ENCODE data around the gene TEX10.

The TEX10 gene

GRCh38 chr9:100290714-100291113 is 62.0 kb downstream of the TEX10 start:
- H3K4me3 ChIP-seq (ENCODE audit: low read depth, low read length), result no peak overlapping the region
- CTCF ChIA-PET, result interaction anchor here (1.6 kb wide), 2 partner anchors 10 to 305 kb away, joined by 4 to 5 read pairs; no protein-coding TSS in a partner anchor
- DNase-seq (ENCODE audit: low read depth, low spot score), result no peak
- POLR2A ChIA-PET, result no interaction called here
- TF ChIP-seq CTCF (IDR thresholded peaks at IDR 0.05; ENCODE audit: insufficient read depth, low read length, missing control alignments), result no peak

- TF ChIP-seq CTCF (IDR thresholded peaks at IDR 0.05; ENCODE audit: insufficient read depth, low read length, missing control alignments), result no peak
- DNase-seq (ENCODE audit: low read depth, low spot score), result no peak
- CTCF ChIA-PET, result no interaction called here
- H3K4me3 ChIP-seq (ENCODE audit: low read depth, low read length), result no peak overlapping the region
- POLR2A ChIA-PET, result no interaction called here
Measured at GRCh38 chr9:100287186-100287585, 65.6 kb downstream of the TEX10 start.

GRCh38 chr9:100286257-100286656 is 66.5 kb downstream of the TEX10 start:
- ChIA-PET CTCF (interaction anchor here (0.8 to 1.5 kb wide), 2 partner anchors 11 to 39 kb away, joined by 3 read pairs; no protein-coding TSS in a partner anchor), POLR2A (no interaction called here)
- H3K4me3 ChIP-seq (ENCODE audit: low read depth, low read length), result no peak overlapping the region
- no peak for TF ChIP-seq CTCF (IDR thresholded peaks at IDR 0.05; ENCODE audit: insufficient read depth, low read length, missing control alignments)
- no peak for DNase-seq (ENCODE audit: low read depth, low spot score)

- DNase-seq (ENCODE audit: low read depth, low spot score), result no peak
- ChIA-PET POLR2A (no interaction called here), CTCF (interaction anchor here (0.6 to 1.5 kb wide), 4 partner anchors 12 to 259 kb away, joined by 3 read pairs; no protein-coding TSS in a partner anchor)
- no peak overlapping the region for H3K4me3 ChIP-seq (ENCODE audit: low read depth, low read length)
- no peak for TF ChIP-seq CTCF (IDR thresholded peaks at IDR 0.05; ENCODE audit: insufficient read depth, low read length, missing control alignments)
Measured at GRCh38 chr9:100285601-100286000, 67.1 kb downstream of the TEX10 start.

- no peak for TF ChIP-seq CTCF (IDR thresholded peaks at IDR 0.05; ENCODE audit: insufficient read depth, low read length, missing control alignments)
- H3K4me3 ChIP-seq (ENCODE audit: low read depth, low read length), result no peak overlapping the region
- ChIA-PET POLR2A (no interaction called here), CTCF (interaction anchor here (0.6 to 1.5 kb wide), 3 partner anchors 40 to 259 kb away, joined by 3 read pairs; no protein-coding TSS in a partner anchor)
- no peak for DNase-seq (ENCODE audit: low read depth, low spot score)
Measured at GRCh38 chr9:100285080-100285479, 67.7 kb downstream of the TEX10 start.

- no peak overlapping the region for H3K4me3 ChIP-seq (ENCODE audit: low read depth, low read length)
- ChIA-PET POLR2A (no interaction called here), CTCF (interaction anchor here (1.4 kb wide), 1 partner anchor 40 kb away, joined by 3 read pairs; no protein-coding TSS in a partner anchor)
- TF ChIP-seq CTCF (IDR thresholded peaks at IDR 0.05; ENCODE audit: insufficient read depth, low read length, missing control alignments), result no peak
- no peak for DNase-seq (ENCODE audit: low read depth, low spot score)
Measured at GRCh38 chr9:100284247-100284646, 68.5 kb downstream of the TEX10 start.
